ENCODE results near the gene CEP83. TPM values are rescaled to one million over a fixed set of nuclear protein-coding genes. Genes with fewer than 3 reads are reported as not detected.

Gene CEP83
- total and polyA plus RNA-seq, 2 experiments from 2014 or later: 18.3 to 35.2 TPM

GRCh38 chr12:94263905-94264561, 195.6 kb downstream of the CEP83 start:
- peak in 1 of 2 donors; percentile 51 for DNase-seq (ENCODE audit: low read depth in 1 of 2, low spot score in 1 of 2)
- H3K27me3 ChIP-seq: no peaks in the 10 kb centered on the region
- H3K36me3 ChIP-seq: no peaks in the 10 kb centered on the region
- H3K9me3 ChIP-seq (ENCODE audit: low read depth): no peaks in the 10 kb centered on the region
- TF ChIP-seq CTCF (IDR thresholded peaks at IDR 0.05; ENCODE audit: low read depth, low read length): no peak
- H3K4me1 ChIP-seq (ENCODE audit: low read depth): no peaks in the 10 kb centered on the region
- H3K4me3 ChIP-seq: no peak overlapping the region
- no peak overlapping the region for H3K27ac ChIP-seq

- H3K36me3 ChIP-seq: no peaks in the 10 kb centered on the region
- no peak overlapping the region for H3K27ac ChIP-seq
- H3K4me3 ChIP-seq: no peak overlapping the region
- H3K27me3 ChIP-seq: no peaks in the 10 kb centered on the region
- DNase-seq (ENCODE audit: low read depth in 1 of 2, low spot score in 1 of 2): no peak
- H3K4me1 ChIP-seq (ENCODE audit: low read depth): no peaks in the 10 kb centered on the region
- no peaks in the 10 kb centered on the region for H3K9me3 ChIP-seq (ENCODE audit: low read depth)
- TF ChIP-seq CTCF (IDR thresholded peaks at IDR 0.05; ENCODE audit: low read depth, low read length): no peak
Observed at GRCh38 chr12:94263011-94263811, 196.5 kb downstream of the CEP83 start.

- H3K4me3 ChIP-seq: no peak overlapping the region
- DNase-seq (ENCODE audit: low read depth in 1 of 2, low spot score in 1 of 2): peak; percentile 54 to 99
- no peak overlapping the region for H3K27ac ChIP-seq
Observed at GRCh38 chr12:94262228-94263010, 197.2 kb downstream of the CEP83 start.

GRCh38 chr12:94261786-94262185, 197.9 kb downstream of the CEP83 start:
- Histone ChIP-seq H3K36me3 (no peaks in the 10 kb centered on the region), H3K27me3 (no peaks in the 10 kb centered on the region), H3K4me3 (no peak overlapping the region), H3K27ac (no peak overlapping the region), H3K4me1 (ENCODE audit: low read depth) (no peaks in the 10 kb centered on the region), H3K9me3 (ENCODE audit: low read depth) (no peaks in the 10 kb centered on the region)
- no peak for DNase-seq (ENCODE audit: low read depth in 1 of 2, low spot score in 1 of 2)
- no peak for TF ChIP-seq CTCF (IDR thresholded peaks at IDR 0.05; ENCODE audit: low read depth, low read length)

More at GRCh38 chr12:94262228-94263010, 197.2 kb downstream of the CEP83 start:
- Histone ChIP-seq H3K27me3 (no peaks in the 10 kb centered on the region), H3K4me1 (ENCODE audit: low read depth) (no peaks in the 10 kb centered on the region), H3K36me3 (no peaks in the 10 kb centered on the region), H3K9me3 (ENCODE audit: low read depth) (no peaks in the 10 kb centered on the region)
- TF ChIP-seq CTCF (IDR thresholded peaks at IDR 0.05; ENCODE audit: low read depth, low read length): no peak

GRCh38 chr12:94261119-94261518, 198.5 kb downstream of the CEP83 start:
- no peaks in the 10 kb centered on the region for H3K4me1 ChIP-seq (ENCODE audit: low read depth)
- no peak for TF ChIP-seq CTCF (IDR thresholded peaks at IDR 0.05; ENCODE audit: low read depth, low read length)
- DNase-seq (ENCODE audit: low read depth in 1 of 2, low spot score in 1 of 2): no peak
- no peaks in the 10 kb centered on the region for H3K36me3 ChIP-seq
- H3K4me3 ChIP-seq: no peak overlapping the region
- H3K9me3 ChIP-seq (ENCODE audit: low read depth): no peaks in the 10 kb centered on the region
- H3K27ac ChIP-seq: no peak overlapping the region
- no peaks in the 10 kb centered on the region for H3K27me3 ChIP-seq
